K562 (cell line): Measurements from ENCODE around the gene CSF1R. TPM values are rescaled to one million over a fixed set of nuclear protein-coding genes. Genes with fewer than 3 reads are reported as not detected.

Experiments
- ATAC-seq: fragments of 200-7000 bp; cut with Tn5 transposase; 3 replicates; pipeline ENCODE4 v1.9.1; 2020; ENCODE audit warnings: moderate library complexity
- BruUV-seq: library from RNA; stranded (reverse); fragments of 400-500 nt; replicated peaks from 2 replicates; lab custom pipeline; 2021; lab: Mats Ljungman, UMichigan
- CTCF ChIA-PET: fragments of 300-600 bp; formaldehyde crosslinking; extraction: SDS; loops from one replicate; lab custom pipeline; 2021; ENCODE audit warnings: low intra/inter-chr PET ratio; lab: Yijun Ruan, JAX
- POLR2A ChIA-PET: fragments of 300-600, 350-650 bp; sonication (Branson Sonifier 250); formaldehyde crosslinking; extraction: SDS; loops from one replicate; lab custom pipeline; 2021; ENCODE audit warnings: antibody characterized with exemption, inconsistent platforms; lab: Yijun Ruan, JAX
- DNase-seq, 4 experiments: peaks; one replicate each; pipeline versions ENCODE4 v3.0.0 to v3.0.0-alpha.2; 2011 to 2018; ENCODE audit warnings: low spot score in 3 of 4, mixed read lengths in 3 of 4; ENCODE audit errors: extremely low read depth in 1 of 4
- FAIRE-seq: peaks from 2 replicates; lab custom pipeline; 2011; peaks lifted over from hg19 to GRCh38; lab: Jason Lieb, UNC
- H2AFZ ChIP-seq: 2 replicates; pipeline ENCODE4 v1.6.0; 2011; ENCODE audit warnings: low read depth, low read length, control low read depth, inconsistent platforms
- H3K27ac ChIP-seq: fragments of 200-600 bp; 3 replicates; pipeline ENCODE4 v1.8.0; 2011; ENCODE audit warnings: low read depth, mild to moderate bottlenecking, control low read depth, inconsistent platforms, low read length, moderate library complexity, mixed read lengths; ENCODE audit errors: extremely low read depth
- H3K27me3 ChIP-seq, 2 experiments: fragments of 300-600 bp in 1 of 2; 2 replicates in 1 of 2; 3 replicates in 1 of 2; pipeline versions ENCODE4 v1.6.0 to v1.8.0; 2011; ENCODE audit warnings: inconsistent platforms in 2 of 2, low read length in 2 of 2, mild to moderate bottlenecking in 1 of 2, mixed read lengths in 1 of 2, moderate library complexity in 1 of 2; ENCODE audit not compliant: control insufficient read depth in 2 of 2, insufficient read depth in 2 of 2
- H3K36me3 ChIP-seq: fragments of 300-600 bp; 3 replicates; pipeline ENCODE4 v1.8.0; 2011; ENCODE audit warnings: mild to moderate bottlenecking, low read length, inconsistent platforms; ENCODE audit not compliant: control insufficient read depth, insufficient read depth
- H3K4me1 ChIP-seq, 2 experiments: fragments of 200-600 bp in 1 of 2; replicated peaks in 1 of 2; 2 replicates in 1 of 2; 3 replicates in 1 of 2; pipeline versions ENCODE4 v1.5.1 to v1.8.0; 2011; ENCODE audit warnings: inconsistent platforms in 2 of 2, low read length in 2 of 2, mild to moderate bottlenecking in 1 of 2, mixed read lengths in 1 of 2, moderate library complexity in 1 of 2; ENCODE audit not compliant: control insufficient read depth in 2 of 2, insufficient read depth in 2 of 2
- H3K4me2 ChIP-seq: 2 replicates; pipeline ENCODE4 v1.6.1; 2011; ENCODE audit warnings: low read length, control low read depth, inconsistent platforms, mixed read lengths; ENCODE audit not compliant: insufficient read depth
- H3K4me3 ChIP-seq: fragments of 200-600 bp; sonication (generic), shearing (Covaris generic); 2 replicates; pipeline ENCODE4 v1.5.1; 2016; ENCODE audit warnings: control low read depth, inconsistent platforms
- H3K79me2 ChIP-seq: fragments of 200-600 bp; 3 replicates; pipeline ENCODE4 v1.8.0; 2011; ENCODE audit warnings: low read length, inconsistent platforms; ENCODE audit not compliant: control insufficient read depth, insufficient read depth
- H3K9ac ChIP-seq, 2 experiments: 2 replicates each; pipeline versions ENCODE4 v1.6.0 to v1.6.1; 2011; ENCODE audit warnings: low read depth in 2 of 2, low read length in 2 of 2, control low read depth in 1 of 2, inconsistent platforms in 1 of 2, mild to moderate bottlenecking in 1 of 2, mixed read lengths in 1 of 2; ENCODE audit not compliant: insufficient read depth in 1 of 2
- H3K9me1 ChIP-seq: one replicate; pipeline ENCODE4 v1.6.0; 2011; ENCODE audit warnings: inconsistent platforms, mild to moderate bottlenecking, low read length, moderate library complexity; ENCODE audit not compliant: control insufficient read depth, insufficient read depth
- H3K9me3 ChIP-seq: replicated peaks from 2 replicates; pipeline ENCODE4 v1.5.1; 2011; ENCODE audit warnings: low read depth, low read length, inconsistent platforms; ENCODE audit not compliant: control insufficient read depth, insufficient read depth
- H4K20me1 ChIP-seq: replicated peaks from 2 replicates; pipeline ENCODE4 v1.6.1; 2011; ENCODE audit warnings: low read length, inconsistent platforms, mixed read lengths; ENCODE audit not compliant: control insufficient read depth, insufficient read depth
- BMI1 ChIP-seq: fragments of 150-350 bp; IDR thresholded peaks from 2 replicates; pipeline ENCODE4 v1.6.1; 2014; ENCODE audit warnings: low read length
- ETS2 ChIP-seq: IDR thresholded peaks from 2 replicates; pipeline ENCODE4 v1.6.1; 2016; ENCODE audit warnings: borderline replicate concordance, missing genetic modification characterization, mild to moderate bottlenecking, moderate library complexity, missing compliant biosample characterization; ENCODE audit not compliant: poor library complexity, severe bottlenecking
- SMARCA4 ChIP-seq: fragments of 450-650 bp; IDR thresholded peaks from 2 replicates; pipeline ENCODE4 v1.6.1; 2016
- SRSF9 ChIP-seq: fragments of 200-400 bp; formaldehyde crosslinking; IDR thresholded peaks from 2 replicates; pipeline ENCODE4 v1.6.1; 2017; ENCODE audit warnings: low read depth, low read length, borderline replicate concordance
- ZBTB17 ChIP-seq: fragments of 450-650 bp; formaldehyde crosslinking; IDR thresholded peaks from 2 replicates; pipeline ENCODE4 v1.4.0; 2020; ENCODE audit warnings: mild to moderate bottlenecking
- WGBS: fragments of 100-300 bp; shearing (Covaris generic); methylation state at CpG from one replicate; pipeline ENCODE4 v1.1.6; 2016; ENCODE audit warnings: low coverage, mixed read lengths; ENCODE audit not compliant: insufficient coverage; ENCODE audit errors: missing lambda C conversion rate; 5-methylcytosine and 5-hydroxymethylcytosine counted together
- in situ Hi-C: fragments of 300-500 bp; cut with MboI; formaldehyde crosslinking; loops from 4 replicates; pipeline ENCODE4 v1.15.0; 2018; ENCODE audit warnings: inconsistent platforms, mixed read lengths
- intact Hi-C: fragments of 100-400 bp; cut with micrococcal nuclease; formaldehyde crosslinking; loops from 2 replicates; pipeline ENCODE4 v1.14.2; 2022
- polyA plus RNA-seq, 8 experiments: library from polyadenylated mRNA; depleted of rRNA in 4 of 8; stranded (reverse) in 5 of 8; unstranded in 3 of 8; fragments of >200 nt; fragmentation: Nextera tagmentation in 2 of 8; fragmentation: Illumina TruSeq in 1 of 8; extraction: Ambion mirVana in 2 of 8; extraction: Trizol in 1 of 8; gene quantifications; 2 replicates each; pipeline versions ENCODE4 v1.2.1 to v1.2.3, GENCODE V29; 2011 to 2014; ENCODE audit warnings: inconsistent platforms in 1 of 8, missing spikeins in 1 of 8
- total RNA-seq, 7 experiments: library from RNA; depleted of rRNA in 6 of 7; stranded (reverse); fragments of >200 nt in 6 of 7; fragmentation: Illumina TruSeq in 2 of 7; extraction: Trizol in 2 of 7; gene quantifications; 2 replicates each; pipeline versions ENCODE4 v1.2.1 to v1.2.3, GENCODE V29; 2011 to 2021; ENCODE audit warnings: low replicate concordance in 1 of 7
- TF ChIP-seq, protein P1 (sequence below): IDR thresholded peaks from 2 replicates; pipeline ENCODE4 v1.6.1; 2011; ENCODE audit warnings: borderline replicate concordance, low read depth, mild to moderate bottlenecking, moderate library complexity, low read length; ENCODE audit not compliant: insufficient read depth, poor library complexity, severe bottlenecking
- TF ChIP-seq, protein P2 (sequence below): sonication (generic); formaldehyde crosslinking; IDR thresholded peaks from 2 replicates; pipeline ENCODE4 v1.8.1; 2023; ENCODE audit warnings: mild to moderate bottlenecking, missing genetic modification reagents
- TF ChIP-seq, protein P3 (sequence below): fragments of 450-650 bp; formaldehyde crosslinking; IDR thresholded peaks from 2 replicates; pipeline ENCODE4 v1.4.0; 2022; ENCODE audit warnings: missing genetic modification characterization
- TF ChIP-seq, protein P4 (sequence below): fragments of 250-450 bp; sonication (Bioruptor Pico); IDR thresholded peaks from 2 replicates; pipeline ENCODE4 v1.5.0; 2020; ENCODE audit warnings: mild to moderate bottlenecking
- TF ChIP-seq, protein P5 (sequence below): fragments of 250-450 bp; sonication (Bioruptor Pico); IDR thresholded peaks from 2 replicates; pipeline ENCODE4 v1.4.0; 2020
- TF ChIP-seq, protein P6 (sequence below), 2 experiments: fragments of 450-650 bp in 1 of 2; sonication (generic) in 1 of 2; formaldehyde crosslinking in 1 of 2; IDR thresholded peaks in 1 of 2; conservative IDR thresholded peaks in 1 of 2; 2 replicates each; pipeline versions ENCODE4 v1.6.1 to v1.8.1; 2016 to 2023; ENCODE audit warnings: mild to moderate bottlenecking in 2 of 2, moderate library complexity in 2 of 2, inconsistent platforms in 1 of 2, missing genetic modification reagents in 1 of 2

CSF1R gene
- total and polyA plus RNA-seq, 9 of the 15 experiments (the other 6 are each of a cell fraction or from before 2014, with no cell fraction given): 0.03 to 0.64 (median 0.20) TPM; not detected in 6

DNA sequence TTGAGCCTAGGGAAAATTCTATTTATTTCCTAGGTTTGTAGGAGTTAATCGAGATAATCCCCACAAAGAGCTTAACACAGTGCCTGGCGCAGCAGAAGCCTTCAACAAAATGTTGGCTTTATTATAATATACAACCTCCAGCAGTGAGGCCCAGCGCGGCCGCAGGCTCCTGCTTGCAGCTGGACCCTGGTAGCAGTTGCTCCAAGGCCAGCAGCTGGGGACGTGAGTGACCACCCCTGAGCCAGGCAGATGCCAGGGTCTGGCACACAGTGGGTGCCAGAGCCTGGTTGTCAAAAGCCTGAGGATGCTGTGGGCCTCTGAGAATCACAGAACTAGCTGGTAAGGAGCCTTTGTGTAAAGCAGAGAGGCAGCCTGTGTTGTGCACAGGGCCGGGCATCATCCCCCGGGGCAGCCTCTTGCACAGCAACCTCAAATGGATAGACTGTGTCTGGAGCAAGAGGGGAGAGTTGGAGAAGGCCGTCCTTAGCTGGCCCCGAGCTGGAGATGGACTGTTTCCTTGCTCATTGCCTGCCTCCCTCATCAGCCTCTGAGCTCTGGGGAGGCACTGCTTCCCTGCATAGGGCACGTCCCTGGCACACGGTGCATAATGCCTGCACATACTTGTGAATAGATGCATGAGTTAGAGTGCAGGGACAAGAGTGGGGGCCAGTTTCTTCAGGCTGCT is 17.3 kb downstream of the CSF1R start:
- no TSS peak for BruUV-seq
- Histone ChIP-seq H3K9me3 (no peaks in the 10 kb centered on the region), H3K4me3 (no peak overlapping the region), H3K9me1 (no peaks in the 10 kb centered on the region), H3K4me2 (no peak overlapping the region), H3K9ac (no peak overlapping the region), H3K4me1 (peaks cover 0 to 7% of the 10 kb centered on the region in 2 experiments; a peak in 2 of 5 replicates), H4K20me1 (no peaks in the 10 kb centered on the region; the same call in 1 of the 2 replicates), H3K27me3 (peaks cover 15 to 39% of the 10 kb centered on the region in 2 experiments; a peak in 4 of 5 replicates), H3K79me2 (no peaks in the 10 kb centered on the region), H3K27ac (no peak overlapping the region), H2AFZ (no peak overlapping the region), H3K36me3 (no peaks in the 10 kb centered on the region)
- DNase-seq (no peak), FAIRE-seq (no peak), ATAC-seq (no peak)
- POLR2A ChIA-PET: interaction anchor here (0.9 to 1.6 kb wide), 2 partner anchors 9 to 103 kb away, joined by 4 read pairs; no protein-coding TSS in a partner anchor
- in situ Hi-C loops (no loop called here), intact Hi-C loops (no loop called here)
- CTCF ChIA-PET: no interaction called here
- WGBS: 24% methylated on average over 12 of the region's 12 CpGs
- TF ChIP-seq SMARCA4 (no peak), SRSF9 (no peak), BMI1 (no peak), ETS2 (tag) (no peak), ZBTB17 (CRISPR knock-in tag) (no peak)
- TF ChIP-seq, protein P1, sequence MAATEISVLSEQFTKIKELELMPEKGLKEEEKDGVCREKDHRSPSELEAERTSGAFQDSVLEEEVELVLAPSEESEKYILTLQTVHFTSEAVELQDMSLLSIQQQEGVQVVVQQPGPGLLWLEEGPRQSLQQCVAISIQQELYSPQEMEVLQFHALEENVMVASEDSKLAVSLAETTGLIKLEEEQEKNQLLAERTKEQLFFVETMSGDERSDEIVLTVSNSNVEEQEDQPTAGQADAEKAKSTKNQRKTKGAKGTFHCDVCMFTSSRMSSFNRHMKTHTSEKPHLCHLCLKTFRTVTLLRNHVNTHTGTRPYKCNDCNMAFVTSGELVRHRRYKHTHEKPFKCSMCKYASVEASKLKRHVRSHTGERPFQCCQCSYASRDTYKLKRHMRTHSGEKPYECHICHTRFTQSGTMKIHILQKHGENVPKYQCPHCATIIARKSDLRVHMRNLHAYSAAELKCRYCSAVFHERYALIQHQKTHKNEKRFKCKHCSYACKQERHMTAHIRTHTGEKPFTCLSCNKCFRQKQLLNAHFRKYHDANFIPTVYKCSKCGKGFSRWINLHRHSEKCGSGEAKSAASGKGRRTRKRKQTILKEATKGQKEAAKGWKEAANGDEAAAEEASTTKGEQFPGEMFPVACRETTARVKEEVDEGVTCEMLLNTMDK: no peak
- TF ChIP-seq, protein P2, sequence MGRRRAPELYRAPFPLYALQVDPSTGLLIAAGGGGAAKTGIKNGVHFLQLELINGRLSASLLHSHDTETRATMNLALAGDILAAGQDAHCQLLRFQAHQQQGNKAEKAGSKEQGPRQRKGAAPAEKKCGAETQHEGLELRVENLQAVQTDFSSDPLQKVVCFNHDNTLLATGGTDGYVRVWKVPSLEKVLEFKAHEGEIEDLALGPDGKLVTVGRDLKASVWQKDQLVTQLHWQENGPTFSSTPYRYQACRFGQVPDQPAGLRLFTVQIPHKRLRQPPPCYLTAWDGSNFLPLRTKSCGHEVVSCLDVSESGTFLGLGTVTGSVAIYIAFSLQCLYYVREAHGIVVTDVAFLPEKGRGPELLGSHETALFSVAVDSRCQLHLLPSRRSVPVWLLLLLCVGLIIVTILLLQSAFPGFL (CRISPR knock-in tag): no peak
- TF ChIP-seq, protein P3, sequence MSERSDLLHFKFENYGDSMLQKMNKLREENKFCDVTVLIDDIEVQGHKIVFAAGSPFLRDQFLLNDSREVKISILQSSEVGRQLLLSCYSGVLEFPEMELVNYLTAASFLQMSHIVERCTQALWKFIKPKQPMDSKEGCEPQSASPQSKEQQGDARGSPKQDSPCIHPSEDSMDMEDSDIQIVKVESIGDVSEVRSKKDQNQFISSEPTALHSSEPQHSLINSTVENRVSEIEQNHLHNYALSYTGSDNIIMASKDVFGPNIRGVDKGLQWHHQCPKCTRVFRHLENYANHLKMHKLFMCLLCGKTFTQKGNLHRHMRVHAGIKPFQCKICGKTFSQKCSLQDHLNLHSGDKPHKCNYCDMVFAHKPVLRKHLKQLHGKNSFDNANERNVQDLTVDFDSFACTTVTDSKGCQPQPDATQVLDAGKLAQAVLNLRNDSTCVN (CRISPR knock-in tag): no peak
- TF ChIP-seq, protein P4, sequence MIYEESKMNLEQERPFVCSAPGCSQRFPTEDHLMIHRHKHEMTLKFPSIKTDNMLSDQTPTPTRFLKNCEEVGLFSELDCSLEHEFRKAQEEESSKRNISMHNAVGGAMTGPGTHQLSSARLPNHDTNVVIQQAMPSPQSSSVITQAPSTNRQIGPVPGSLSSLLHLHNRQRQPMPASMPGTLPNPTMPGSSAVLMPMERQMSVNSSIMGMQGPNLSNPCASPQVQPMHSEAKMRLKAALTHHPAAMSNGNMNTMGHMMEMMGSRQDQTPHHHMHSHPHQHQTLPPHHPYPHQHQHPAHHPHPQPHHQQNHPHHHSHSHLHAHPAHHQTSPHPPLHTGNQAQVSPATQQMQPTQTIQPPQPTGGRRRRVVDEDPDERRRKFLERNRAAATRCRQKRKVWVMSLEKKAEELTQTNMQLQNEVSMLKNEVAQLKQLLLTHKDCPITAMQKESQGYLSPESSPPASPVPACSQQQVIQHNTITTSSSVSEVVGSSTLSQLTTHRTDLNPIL (CRISPR knock-in tag): no peak
- TF ChIP-seq, protein P5, sequence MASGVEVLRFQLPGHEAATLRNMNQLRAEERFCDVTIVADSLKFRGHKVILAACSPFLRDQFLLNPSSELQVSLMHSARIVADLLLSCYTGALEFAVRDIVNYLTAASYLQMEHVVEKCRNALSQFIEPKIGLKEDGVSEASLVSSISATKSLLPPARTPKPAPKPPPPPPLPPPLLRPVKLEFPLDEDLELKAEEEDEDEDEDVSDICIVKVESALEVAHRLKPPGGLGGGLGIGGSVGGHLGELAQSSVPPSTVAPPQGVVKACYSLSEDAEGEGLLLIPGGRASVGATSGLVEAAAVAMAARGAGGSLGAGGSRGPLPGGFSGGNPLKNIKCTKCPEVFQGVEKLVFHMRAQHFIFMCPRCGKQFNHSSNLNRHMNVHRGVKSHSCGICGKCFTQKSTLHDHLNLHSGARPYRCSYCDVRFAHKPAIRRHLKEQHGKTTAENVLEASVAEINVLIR: no peak
- TF ChIP-seq, protein P6, sequence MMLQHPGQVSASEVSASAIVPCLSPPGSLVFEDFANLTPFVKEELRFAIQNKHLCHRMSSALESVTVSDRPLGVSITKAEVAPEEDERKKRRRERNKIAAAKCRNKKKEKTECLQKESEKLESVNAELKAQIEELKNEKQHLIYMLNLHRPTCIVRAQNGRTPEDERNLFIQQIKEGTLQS (IDR thresholded peaks at IDR 0.05): no peak
- TF ChIP-seq, protein P6 (CRISPR knock-in tag; conservative IDR thresholded peaks at IDR 0.05): no peak
